Cerebellar nuclear complex (tissue), 1 donor: ENCODE data around the gene SPACA6.
"Not testable (repeated sequence)": the region's sequence is repeated elsewhere in the genome, so short reads cannot be mapped to it uniquely, and the experiment has no call there.

Experiments used
- DNase-seq, 2 experiments: peaks; one replicate each; lab custom pipeline; 2025; lab: John Stamatoyannopoulos, UW

Gene SPACA6, protein sequence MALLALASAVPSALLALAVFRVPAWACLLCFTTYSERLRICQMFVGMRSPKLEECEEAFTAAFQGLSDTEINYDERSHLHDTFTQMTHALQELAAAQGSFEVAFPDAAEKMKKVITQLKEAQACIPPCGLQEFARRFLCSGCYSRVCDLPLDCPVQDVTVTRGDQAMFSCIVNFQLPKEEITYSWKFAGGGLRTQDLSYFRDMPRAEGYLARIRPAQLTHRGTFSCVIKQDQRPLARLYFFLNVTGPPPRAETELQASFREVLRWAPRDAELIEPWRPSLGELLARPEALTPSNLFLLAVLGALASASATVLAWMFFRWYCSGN

DNA sequence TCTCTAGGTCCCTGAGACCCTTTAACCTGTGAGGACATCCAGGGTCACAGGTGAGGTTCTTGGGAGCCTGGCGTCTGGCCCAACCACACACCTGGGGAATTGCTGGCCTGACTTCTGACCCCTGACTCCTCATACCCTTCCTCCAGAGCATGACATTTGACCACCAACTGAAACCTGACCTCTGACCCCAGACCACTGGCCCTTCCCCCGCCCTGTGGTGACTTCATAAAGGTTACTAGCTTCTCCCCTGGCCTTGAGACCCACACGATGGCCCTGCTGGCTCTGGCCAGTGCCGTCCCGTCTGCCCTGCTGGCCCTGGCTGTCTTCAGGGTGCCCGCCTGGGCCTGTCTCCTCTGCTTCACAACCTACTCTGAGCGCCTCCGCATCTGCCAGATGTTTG lies at the start of gene SPACA6:
Gene SPACA6 (plus strand): TSS at position 71 of the 400 bp plus-strand sequence. CDS start 197 bp downstream, at position 268.
- no peak for DNase-seq

DNA sequence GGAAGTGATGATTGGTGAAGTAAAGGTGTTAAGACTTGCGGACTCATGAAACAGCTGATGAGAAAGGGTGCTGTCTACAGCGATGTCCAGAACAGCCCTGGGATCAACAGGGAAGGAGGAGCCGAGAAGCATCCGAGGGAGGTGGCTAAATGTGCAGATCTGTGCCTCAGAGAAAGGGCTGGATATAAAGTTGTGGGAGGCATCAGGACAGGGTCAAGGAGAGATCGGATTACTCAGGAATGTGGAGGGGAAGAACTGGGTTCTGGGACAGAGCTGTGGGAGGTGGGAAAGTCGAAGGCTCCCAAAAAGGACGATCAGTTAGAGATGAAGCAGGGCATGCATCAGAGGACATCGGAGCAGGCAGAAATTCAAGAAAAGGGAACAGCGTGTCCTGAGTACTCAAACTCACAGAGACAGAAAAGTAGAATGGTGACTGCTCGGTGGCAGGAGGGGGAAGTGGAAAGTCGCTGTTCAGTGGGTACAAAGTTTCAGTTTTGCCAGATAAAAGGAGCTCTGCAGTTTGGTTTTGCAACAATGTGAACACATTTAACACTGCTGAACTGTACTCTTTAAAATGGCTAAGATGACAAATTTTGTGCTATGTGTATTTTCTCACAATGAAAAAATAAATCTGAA lies 48.4 kb upstream of the SPACA6 start:
- no peak for DNase-seq

DNA sequence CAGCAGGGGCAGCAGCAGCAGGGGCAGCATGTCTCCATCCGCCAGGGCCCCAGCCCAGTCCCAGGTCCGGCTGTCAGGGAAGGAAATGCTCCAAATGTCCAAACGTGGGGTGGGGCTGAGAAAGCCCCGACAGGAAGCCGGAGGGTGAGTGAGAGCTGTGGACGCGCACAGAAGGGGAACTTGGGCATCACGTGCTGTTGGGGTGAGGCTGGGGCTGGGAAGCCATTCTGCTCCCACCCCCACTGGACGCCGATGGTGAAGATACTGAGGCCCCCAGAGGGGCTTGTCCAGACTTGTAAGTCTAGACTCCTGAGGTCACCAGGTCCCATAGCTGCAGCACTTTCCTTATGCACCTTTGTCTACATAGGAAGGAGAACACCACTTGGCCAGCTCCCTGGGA lies 46.4 kb upstream of the SPACA6 start, which contains the start of gene SIGLEC14:
Gene SIGLEC14 (minus strand): TSS at position 96 of the 400 bp plus-strand sequence. CDS start 66 bp downstream, at position 30.
- not testable (repeated sequence) for DNase-seq

DNA sequence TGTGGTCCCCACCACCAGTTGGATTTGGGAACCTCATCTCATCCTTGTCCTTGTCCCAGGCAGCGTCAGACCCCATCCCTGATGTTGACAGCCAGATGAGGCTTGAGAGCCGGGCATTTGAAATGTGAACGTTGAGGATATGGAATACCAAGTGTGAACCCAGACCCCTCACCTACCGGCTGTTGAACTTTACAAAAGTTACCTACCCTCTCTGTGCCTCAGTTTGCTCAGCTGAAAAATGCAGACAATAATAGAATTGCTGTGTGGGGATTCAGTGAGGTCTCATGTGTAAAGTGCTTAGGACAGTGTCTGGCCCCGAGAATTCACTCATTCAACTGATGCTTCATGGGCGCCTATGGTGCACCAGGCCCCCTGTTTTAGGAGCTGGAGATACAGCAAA lies 45.8 kb upstream of the SPACA6 start:
- no peak for DNase-seq

DNA sequence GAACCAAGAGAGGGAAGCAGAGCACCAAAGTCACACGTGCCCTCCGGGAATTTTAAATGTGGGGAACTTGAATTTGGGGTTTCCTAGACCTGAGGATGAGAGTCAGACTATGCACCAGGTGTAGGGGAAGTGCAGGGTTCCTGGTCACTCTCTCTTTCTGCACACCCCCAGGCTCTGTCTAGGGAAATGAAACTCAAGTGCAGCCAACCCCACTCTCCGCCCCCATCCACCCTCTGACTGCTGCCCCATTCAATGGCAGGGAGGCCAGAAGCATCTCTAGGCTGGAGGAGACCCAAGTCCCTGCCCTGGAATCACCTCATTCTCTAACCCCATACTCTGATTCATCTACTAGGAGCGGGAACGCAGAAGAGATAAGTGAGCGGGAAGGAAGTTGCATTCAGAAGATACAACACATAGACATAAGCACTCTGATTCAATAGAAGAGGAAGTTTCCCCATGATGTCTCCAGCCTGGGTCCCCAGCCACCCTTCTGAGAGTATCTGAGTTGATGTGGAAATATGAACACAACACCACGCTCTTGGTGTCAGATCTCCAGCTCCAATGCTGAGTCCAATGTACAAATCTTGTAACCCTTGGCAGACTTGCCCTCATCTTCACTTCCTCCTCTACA lies 41.8 kb upstream of the SPACA6 start:
- DNase-seq: no peak

DNA sequence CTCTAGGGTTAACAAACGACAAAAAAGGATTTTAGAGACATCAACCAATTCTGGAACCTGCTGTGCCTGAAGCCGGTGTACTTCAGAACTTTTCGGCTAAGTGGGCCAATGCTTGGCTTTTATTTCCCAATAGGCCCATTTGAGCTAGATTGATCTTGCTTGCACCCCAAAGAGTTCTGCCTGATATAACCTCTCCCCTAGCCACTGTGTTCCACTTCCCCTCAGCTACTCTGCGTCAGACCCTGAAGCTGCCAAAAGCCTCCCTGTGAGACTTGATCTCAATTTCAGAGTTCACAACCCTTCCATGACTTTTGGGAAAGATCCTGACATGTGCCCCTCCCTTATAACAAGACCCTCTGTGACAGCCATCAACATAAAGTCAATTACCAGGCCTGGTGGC lies 40.9 kb upstream of the SPACA6 start:
- no peak for DNase-seq

- no peak for DNase-seq
Observed at GRCh38 chr19:51653162-51653561, 40.0 kb upstream of the SPACA6 start.

GRCh38 chr19:51654783-51655182 lies 38.3 kb upstream of the SPACA6 start:
- no peak for DNase-seq

DNA sequence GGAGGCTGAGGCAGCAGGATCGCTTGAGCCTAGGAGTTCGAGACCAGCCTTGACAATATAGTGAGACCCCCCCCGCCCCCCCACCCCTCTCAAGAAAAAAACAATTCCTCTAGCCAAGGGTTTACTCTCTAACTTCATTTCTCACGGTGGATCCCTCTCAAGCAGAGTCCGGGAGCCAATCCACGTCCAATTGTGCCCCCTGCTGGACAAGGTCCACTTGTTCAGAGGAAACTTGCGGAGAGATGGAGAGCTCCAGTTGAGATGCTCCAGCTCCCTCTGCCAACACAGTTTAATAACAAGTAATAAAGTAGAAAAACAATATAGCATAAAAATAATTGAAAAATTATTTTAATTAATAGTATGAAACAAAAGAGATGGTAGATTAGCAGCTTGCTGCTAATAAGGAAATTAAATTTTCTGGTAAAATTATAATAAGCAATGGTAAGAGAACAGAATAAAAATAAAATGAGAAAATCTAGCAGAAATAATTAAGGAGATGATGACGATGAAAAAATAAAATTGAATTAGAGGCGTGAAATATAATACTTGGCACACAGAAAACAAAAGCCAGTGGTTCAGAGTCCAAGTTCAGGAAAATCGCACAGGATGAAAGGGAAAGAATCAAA lies 32.0 kb upstream of the SPACA6 start:
- peak in 1 of 2 experiments; percentile 22 for DNase-seq

DNA sequence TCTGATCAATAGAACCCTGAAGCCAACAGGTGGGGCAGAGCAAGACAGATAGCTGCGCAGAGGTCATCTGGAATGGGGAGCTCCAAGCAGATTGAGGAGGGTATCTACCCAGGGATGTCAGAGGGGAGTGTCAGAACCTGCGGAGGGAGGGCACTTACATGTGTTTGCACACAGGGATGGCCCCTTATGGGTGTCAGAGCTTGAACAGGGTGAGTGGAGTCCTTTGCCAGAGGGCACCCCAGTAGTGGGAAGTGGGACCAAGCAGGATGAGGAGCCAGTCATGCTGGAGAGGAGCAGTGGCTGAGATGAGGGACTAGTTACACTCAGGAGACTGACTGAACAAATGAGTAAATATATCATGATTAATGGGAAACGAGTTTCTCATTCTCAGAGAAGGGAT lies 29.5 kb upstream of the SPACA6 start:
- DNase-seq: no peak

- no peak for DNase-seq
Observed at GRCh38 chr19:51664131-51664530, 29.0 kb upstream of the SPACA6 start.

DNA sequence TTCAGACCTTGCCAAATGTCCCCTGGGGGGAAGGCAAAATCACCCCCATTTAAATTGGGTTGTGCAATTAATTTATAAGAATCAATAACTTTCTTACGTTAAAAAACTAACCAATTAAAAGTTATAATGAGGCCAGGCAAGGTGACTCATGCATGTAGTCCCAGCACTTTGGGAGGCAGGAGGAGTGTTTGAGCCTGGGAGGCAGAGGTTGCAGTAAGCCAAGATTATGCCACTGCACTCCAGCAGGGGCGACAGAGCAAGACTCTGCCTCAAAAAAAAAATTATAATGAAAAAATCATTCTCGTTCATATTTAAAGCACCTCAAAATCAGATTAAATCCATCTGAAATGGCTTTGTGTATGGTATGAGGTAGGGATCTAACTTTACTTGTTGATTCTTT lies 28.1 kb upstream of the SPACA6 start:
- no peak for DNase-seq

DNA sequence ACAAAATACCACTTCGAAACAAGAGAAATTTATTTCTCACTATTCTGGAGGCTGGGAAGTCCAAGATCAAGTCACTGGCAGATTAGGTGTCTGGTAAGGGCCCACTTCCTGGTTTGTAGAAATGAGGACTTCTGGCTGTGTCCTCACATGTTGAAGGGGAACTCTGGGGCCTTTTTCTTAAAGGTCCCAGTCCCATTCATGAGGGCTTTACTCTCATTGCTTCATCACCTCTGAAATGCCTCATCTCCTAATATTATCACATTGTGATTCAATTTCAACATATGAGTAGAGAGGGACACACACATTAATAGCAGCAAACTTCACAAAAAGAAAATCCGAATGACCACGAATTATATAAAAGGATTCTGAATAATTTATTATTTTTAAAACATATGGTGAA lies 24.9 kb upstream of the SPACA6 start:
- DNase-seq: no peak

- not testable (repeated sequence) for DNase-seq
Observed at GRCh38 chr19:51675911-51676565, 17.1 kb upstream of the SPACA6 start.

DNA sequence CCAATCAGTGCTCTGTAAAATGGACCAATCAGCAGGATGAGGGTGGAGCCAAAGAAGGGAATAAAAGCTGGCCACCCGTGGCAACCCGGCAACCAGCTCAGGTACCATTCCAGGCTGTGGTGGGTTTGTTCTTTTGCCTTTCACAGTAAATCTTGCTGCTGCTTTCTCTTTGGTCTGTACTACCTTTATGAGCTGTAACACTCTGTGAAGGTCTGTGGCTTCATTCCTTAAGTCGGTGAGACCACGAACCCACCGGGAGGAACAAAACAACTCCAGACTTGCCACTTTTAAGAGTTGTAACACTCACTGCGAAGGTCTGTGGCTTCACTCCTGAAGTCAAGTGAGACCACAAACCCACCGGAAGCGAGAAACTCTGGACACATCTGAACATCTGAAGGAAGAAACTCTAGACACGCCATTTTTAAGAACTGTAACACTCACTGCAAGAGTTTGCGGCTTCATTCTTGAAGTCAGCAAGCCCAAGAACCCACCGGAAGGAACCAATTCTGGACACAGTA lies 16.5 kb upstream of the SPACA6 start:
- no peak for DNase-seq

- DNase-seq: no peak
Observed at GRCh38 chr19:51680474-51680873, 12.7 kb upstream of the SPACA6 start.

- no peak for DNase-seq
Observed at GRCh38 chr19:51681286-51681941, 11.7 kb upstream of the SPACA6 start.

DNA sequence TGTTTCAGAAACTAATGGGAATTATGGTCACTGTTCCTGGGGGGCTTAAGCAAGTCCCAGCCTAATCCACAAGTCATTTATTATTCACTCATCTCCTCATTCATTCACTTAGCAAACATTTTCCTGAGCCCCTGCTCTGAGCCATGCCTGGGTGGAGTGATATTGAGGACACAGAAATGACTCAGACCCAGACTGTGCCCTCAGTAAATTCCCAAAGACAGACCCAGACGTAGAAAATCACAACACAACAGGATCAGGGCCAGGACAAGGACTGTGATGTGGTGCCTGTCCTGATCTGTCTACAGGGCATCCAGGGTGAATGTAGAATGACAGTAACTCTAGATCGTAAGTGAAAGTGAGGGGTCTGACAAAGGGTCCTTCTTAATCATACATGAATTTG lies 7.0 kb upstream of the SPACA6 start:
- no peak for DNase-seq

GRCh38 chr19:51687791-51688670 lies 5.1 kb upstream of the SPACA6 start:
- no peak for DNase-seq
